T-helper 22 cell (primary cell): ENCODE data around the gene YKT6.

Source experiments
- DNase-seq: peaks from one replicate; pipeline ENCODE4 v3.0.0-alpha.2; 2020; ENCODE audit warnings: low read depth

YKT6 gene

GRCh38 chr7:44219371-44220045, 18.7 kb downstream of the YKT6 start:
- DNase-seq: no peak

GRCh38 chr7:44220046-44220357, 19.2 kb downstream of the YKT6 start:
- DNase-seq: no peak

- DNase-seq: no peak
Measured at GRCh38 chr7:44220358-44221112, 19.8 kb downstream of the YKT6 start.

- no peak for DNase-seq
Measured at GRCh38 chr7:44221231-44221791, 20.5 kb downstream of the YKT6 start.

- no peak for DNase-seq
Measured at GRCh38 chr7:44222074-44222473, 21.3 kb downstream of the YKT6 start.

- DNase-seq: no peak
Measured at GRCh38 chr7:44222776-44223261, 22.0 kb downstream of the YKT6 start.

- no peak for DNase-seq
Measured at GRCh38 chr7:44223362-44224079, 22.7 kb downstream of the YKT6 start.

GRCh38 chr7:44224080-44224973, 23.5 kb downstream of the YKT6 start:
- no peak for DNase-seq

GRCh38 chr7:44224974-44225565, 24.3 kb downstream of the YKT6 start:
- DNase-seq: no peak

- DNase-seq: no peak
Measured at GRCh38 chr7:44225566-44226395, 25.0 kb downstream of the YKT6 start.

- DNase-seq: no peak
Measured at GRCh38 chr7:44226396-44226753, 25.6 kb downstream of the YKT6 start.

- DNase-seq: no peak
Measured at GRCh38 chr7:44227911-44228310, 27.1 kb downstream of the YKT6 start.

GRCh38 chr7:44228571-44229350, 28.0 kb downstream of the YKT6 start:
- no peak for DNase-seq

GRCh38 chr7:44229546-44230105, 28.8 kb downstream of the YKT6 start:
- DNase-seq: no peak

- no peak for DNase-seq
Measured at GRCh38 chr7:44230286-44230685, 29.5 kb downstream of the YKT6 start.

- no peak for DNase-seq
Measured at GRCh38 chr7:44231088-44231487, 30.3 kb downstream of the YKT6 start.

- DNase-seq: no peak
Measured at GRCh38 chr7:44232396-44232795, 31.6 kb downstream of the YKT6 start.

GRCh38 chr7:44232901-44233715, 32.3 kb downstream of the YKT6 start:
- DNase-seq: no peak
